PC-9 (cell line): ENCODE data around the gene C17orf58. TPM values are rescaled to one million over a fixed set of nuclear protein-coding genes. Genes with fewer than 3 reads are reported as not detected.
"Not testable (repeated sequence)": the region's sequence is repeated elsewhere in the genome, so short reads cannot be mapped to it uniquely, and the experiment has no call there.

Experiments used
- BruUV-seq: library from RNA; stranded (reverse); fragments of 400-500 nt; replicated peaks from 2 replicates; lab custom pipeline; 2021; lab: Mats Ljungman, UMichigan
- CTCF ChIA-PET: fragments of 300-600 bp; sonication (Branson Sonifier 250); formaldehyde crosslinking; loops from one replicate; lab custom pipeline; 2022; ENCODE audit warnings: antibody characterized with exemption; lab: Charles Lee
- POLR2A ChIA-PET: fragments of 300-600 bp; sonication (Branson Sonifier 250); formaldehyde crosslinking; loops from one replicate; lab custom pipeline; 2022; ENCODE audit warnings: antibody characterized with exemption; ENCODE audit not compliant: unreplicated experiment; lab: Charles Lee
- DNase-seq, 2 experiments: peaks; one replicate each; pipeline versions ENCODE4 v3.0.0 to v3.0.0-alpha.2; 2015 to 2022; ENCODE audit warnings: mixed read lengths in 1 of 2
- H2AFZ ChIP-seq: fragments of 200-600 bp; sonication (generic); 2 replicates; pipeline ENCODE4 v1.8.1; 2017; ENCODE audit warnings: antibody characterized with exemption
- H3F3A ChIP-seq: fragments of 200-600 bp; sonication (generic); 2 replicates; pipeline ENCODE4 v1.8.1; 2017; ENCODE audit warnings: antibody characterized with exemption, mild to moderate bottlenecking, low read depth; ENCODE audit not compliant: insufficient read depth
- H3K27ac ChIP-seq: fragments of 200-600 bp; sonication (generic); 2 replicates; pipeline ENCODE4 v1.6.1; 2016; ENCODE audit warnings: mixed run types
- H3K27me3 ChIP-seq: fragments of 200-600 bp; sonication (generic); 2 replicates; pipeline ENCODE4 v1.6.1; 2016; ENCODE audit warnings: low read depth, mixed run types; ENCODE audit not compliant: insufficient read depth
- H3K36me3 ChIP-seq: fragments of 200-600 bp; sonication (generic); 2 replicates; pipeline ENCODE4 v1.6.1; 2016; ENCODE audit warnings: low read depth, mixed run types
- H3K4me1 ChIP-seq: fragments of 200-600 bp; sonication (generic); replicated peaks from 2 replicates; pipeline ENCODE4 v1.6.1; 2016; ENCODE audit warnings: mixed run types; ENCODE audit not compliant: insufficient read depth
- H3K4me2 ChIP-seq: fragments of 200-600 bp; sonication (generic); 2 replicates; pipeline ENCODE4 v1.6.1; 2017; ENCODE audit warnings: mixed run types
- H3K4me3 ChIP-seq: fragments of 200-600 bp; sonication (generic); 2 replicates; pipeline ENCODE4 v1.6.1; 2016; ENCODE audit warnings: mixed run types
- H3K79me2 ChIP-seq: fragments of 200-600 bp; sonication (generic); 2 replicates; pipeline ENCODE4 v1.6.1; 2017; ENCODE audit warnings: low read depth, mixed run types
- H3K9me2 ChIP-seq: fragments of 200-600 bp; sonication (generic); 2 replicates; pipeline ENCODE4 v1.8.1; 2017; ENCODE audit warnings: mild to moderate bottlenecking; ENCODE audit not compliant: insufficient read depth
- H3K9me3 ChIP-seq: fragments of 200-600 bp; sonication (generic); 2 replicates; pipeline ENCODE4 v1.8.1; 2016; ENCODE audit warnings: low read depth; ENCODE audit not compliant: insufficient read depth
- H4K20me1 ChIP-seq: fragments of 200-600 bp; sonication (generic); 2 replicates; pipeline ENCODE4 v1.8.1; 2017; ENCODE audit not compliant: insufficient read depth
- EZH2 ChIP-seq: fragments of 200-600 bp; sonication (generic); IDR thresholded peaks from 2 replicates; pipeline ENCODE4 v1.8.0; 2017; ENCODE audit warnings: antibody characterized with exemption, low read depth
- intact Hi-C: fragments of 100-400 bp; cut with micrococcal nuclease; formaldehyde crosslinking; loops from one replicate; pipeline ENCODE4 v1.10.0; 2022; ENCODE audit not compliant: unreplicated experiment
- total RNA-seq: library from RNA; stranded (reverse); gene quantifications from 2 replicates; pipeline ENCODE4 v1.2.3, GENCODE V29; 2021
- TF ChIP-seq, protein P1 (sequence below): fragments of 200-600 bp; sonication (generic); conservative IDR thresholded peaks from 2 replicates; pipeline ENCODE4 v1.6.1; 2017; ENCODE audit warnings: mixed run types, antibody characterized with exemption, mild to moderate bottlenecking, moderate library complexity

The C17orf58 gene
- total RNA-seq, 1 experiment from 2014 or later = 14.5 TPM

DNA sequence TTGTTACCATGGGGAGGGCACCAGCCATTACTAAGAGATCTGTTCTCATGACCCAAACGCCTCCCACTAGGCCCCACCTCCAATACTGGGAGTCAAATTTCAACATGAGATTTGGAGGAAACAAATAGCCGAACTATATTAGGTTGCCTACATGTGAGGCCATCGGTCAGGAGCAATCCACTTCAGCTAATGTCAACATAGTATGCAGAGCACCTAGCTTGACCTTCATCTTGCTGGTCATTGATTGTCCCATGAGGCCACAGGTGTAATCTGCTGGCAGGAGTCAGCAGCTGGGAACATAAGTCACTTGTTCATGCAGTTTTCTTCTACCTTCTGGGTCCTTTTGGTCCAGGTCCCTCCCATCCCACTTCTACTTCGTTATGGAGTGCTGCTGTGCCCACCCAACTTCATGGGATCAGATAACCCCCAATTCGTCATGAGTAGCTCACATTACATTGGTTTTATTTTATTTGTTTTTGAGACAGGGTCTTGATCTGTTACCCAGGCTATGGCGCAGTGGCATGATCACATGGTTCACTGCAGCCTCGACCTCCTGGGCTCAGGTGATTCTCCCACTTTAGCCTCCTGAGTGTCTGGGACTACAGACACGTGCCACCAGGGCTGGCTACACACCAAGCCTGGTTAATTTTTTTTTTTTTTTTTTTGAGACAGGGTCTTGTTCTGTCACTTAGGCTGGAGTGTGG, 33.4 kb upstream of the C17orf58 start:
- CTCF ChIA-PET = interaction anchor here (0.7 kb wide), 1 partner anchor 185 kb away, joined by 7 read pairs; no protein-coding TSS in a partner anchor
- POLR2A ChIA-PET = no interaction called here
- Histone ChIP-seq H3K36me3 (no peaks in the 10 kb centered on the region), H3F3A (peaks cover 3% of the 10 kb centered on the region; the same call in 1 of the 2 replicates), H3K9me2 (no peaks in the 10 kb centered on the region; the same call in 1 of the 2 replicates), H3K27ac (no peak overlapping the region), H3K9me3 (no peaks in the 10 kb centered on the region), H3K4me3 (no peak overlapping the region), H3K4me1 (peaks cover 8% of the 10 kb centered on the region), H3K27me3 (no peaks in the 10 kb centered on the region), H4K20me1 (no peaks in the 10 kb centered on the region), H3K4me2 (no peak overlapping the region), H3K79me2 (no peaks in the 10 kb centered on the region), H2AFZ (no peak overlapping the region)
- no peak for TF ChIP-seq EZH2
- TF ChIP-seq, protein P1, sequence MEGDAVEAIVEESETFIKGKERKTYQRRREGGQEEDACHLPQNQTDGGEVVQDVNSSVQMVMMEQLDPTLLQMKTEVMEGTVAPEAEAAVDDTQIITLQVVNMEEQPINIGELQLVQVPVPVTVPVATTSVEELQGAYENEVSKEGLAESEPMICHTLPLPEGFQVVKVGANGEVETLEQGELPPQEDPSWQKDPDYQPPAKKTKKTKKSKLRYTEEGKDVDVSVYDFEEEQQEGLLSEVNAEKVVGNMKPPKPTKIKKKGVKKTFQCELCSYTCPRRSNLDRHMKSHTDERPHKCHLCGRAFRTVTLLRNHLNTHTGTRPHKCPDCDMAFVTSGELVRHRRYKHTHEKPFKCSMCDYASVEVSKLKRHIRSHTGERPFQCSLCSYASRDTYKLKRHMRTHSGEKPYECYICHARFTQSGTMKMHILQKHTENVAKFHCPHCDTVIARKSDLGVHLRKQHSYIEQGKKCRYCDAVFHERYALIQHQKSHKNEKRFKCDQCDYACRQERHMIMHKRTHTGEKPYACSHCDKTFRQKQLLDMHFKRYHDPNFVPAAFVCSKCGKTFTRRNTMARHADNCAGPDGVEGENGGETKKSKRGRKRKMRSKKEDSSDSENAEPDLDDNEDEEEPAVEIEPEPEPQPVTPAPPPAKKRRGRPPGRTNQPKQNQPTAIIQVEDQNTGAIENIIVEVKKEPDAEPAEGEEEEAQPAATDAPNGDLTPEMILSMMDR = no peak
- intact Hi-C loops = no loop called here
- no TSS peak for BruUV-seq
- DNase-seq = no peak

DNA sequence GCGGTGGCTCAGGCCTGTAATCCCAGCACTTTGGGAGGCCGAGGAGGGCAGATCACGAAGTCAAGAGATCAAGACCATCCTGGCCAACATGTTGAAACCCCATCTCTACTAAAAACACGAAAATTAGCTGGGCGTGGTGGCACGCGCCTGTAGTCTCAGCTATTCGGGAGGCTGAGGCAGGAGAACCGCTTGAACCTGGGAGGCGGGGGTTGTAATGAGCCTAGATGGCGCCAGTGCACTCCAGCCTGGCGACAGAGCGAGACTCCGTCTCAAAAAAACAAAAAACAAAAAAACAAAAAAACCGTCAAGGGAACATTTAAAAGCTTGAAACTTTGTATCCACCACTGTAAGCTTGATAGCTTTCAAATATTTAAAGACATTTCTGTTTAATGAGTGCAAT, 26.3 kb upstream of the C17orf58 start:
- H3K4me2 ChIP-seq, H3K9me3 ChIP-seq, H3K27me3 ChIP-seq, H3K27ac ChIP-seq, H3K36me3 ChIP-seq, DNase-seq, H3K79me2 ChIP-seq, H3K4me3 ChIP-seq, H2AFZ ChIP-seq, H4K20me1 ChIP-seq, BruUV-seq, POLR2A ChIA-PET, H3K9me2 ChIP-seq, intact Hi-C loops, CTCF ChIA-PET: not testable (repeated sequence)
- H3K4me1 ChIP-seq = peaks cover 13% of the 10 kb centered on the region
- peaks cover 23% of the 10 kb centered on the region for H3F3A ChIP-seq

GRCh38 chr17:68021963-68022362, 25.7 kb upstream of the C17orf58 start:
- H3K79me2 ChIP-seq = no peaks in the 10 kb centered on the region
- no peak for DNase-seq
- no TSS peak for BruUV-seq
- ChIA-PET CTCF (no interaction called here), POLR2A (no interaction called here)
- peaks cover 25% of the 10 kb centered on the region for H3F3A ChIP-seq
- no peak overlapping the region for H3K4me3 ChIP-seq
- no peak overlapping the region for H3K27ac ChIP-seq
- no peaks in the 10 kb centered on the region for H3K36me3 ChIP-seq
- H4K20me1 ChIP-seq = no peaks in the 10 kb centered on the region
- H3K4me1 ChIP-seq = peaks cover 13% of the 10 kb centered on the region
- TF ChIP-seq EZH2 = no peak
- TF ChIP-seq, protein P1 = no peak
- no peaks in the 10 kb centered on the region for H3K9me3 ChIP-seq
- H3K27me3 ChIP-seq = no peaks in the 10 kb centered on the region
- H2AFZ ChIP-seq = no peak overlapping the region
- H3K9me2 ChIP-seq = no peaks in the 10 kb centered on the region
- H3K4me2 ChIP-seq = no peak overlapping the region
- intact Hi-C loops = no loop called here

GRCh38 chr17:68020791-68021190, 24.5 kb upstream of the C17orf58 start:
- Histone ChIP-seq H3K4me2 (peak overlapping the region; percentile 85), H3K27ac (0 out of 2 replicates have a peak overlapping the region, but pooled peaks have one; percentile 14), H3K4me1 (peaks cover 13% of the 10 kb centered on the region), H3F3A (peaks cover 25% of the 10 kb centered on the region), H3K4me3 (peak overlapping the region; percentile 71), H2AFZ (peak overlapping the region; percentile 90)
- H3K9me3 ChIP-seq, DNase-seq, H3K79me2 ChIP-seq, H3K9me2 ChIP-seq, H3K27me3 ChIP-seq, CTCF ChIA-PET, H3K36me3 ChIP-seq, BruUV-seq, H4K20me1 ChIP-seq: not testable (repeated sequence)
- intact Hi-C loops = loop anchor here (1.0 kb wide), 2 partner anchors 15 to 416 kb away; partner anchors contain the start of gene KPNA2
- POLR2A ChIA-PET = interaction anchor here (0.7 kb wide), 1 partner anchor 33 kb away, joined by 3 read pairs; no protein-coding TSS in a partner anchor
